K562 (cell line): ENCODE results near the gene CAB39. TPM values are rescaled to one million over a fixed set of nuclear protein-coding genes. Genes with fewer than 3 reads are reported as not detected.

Source experiments
- ATAC-seq: fragments of 200-7000 bp; cut with Tn5 transposase; 3 replicates; pipeline ENCODE4 v1.9.1; 2020; ENCODE audit warnings: moderate library complexity
- BruUV-seq: library from RNA; stranded (reverse); fragments of 400-500 nt; replicated peaks from 2 replicates; lab custom pipeline; 2021; lab: Mats Ljungman, UMichigan
- CTCF ChIA-PET: fragments of 300-600 bp; formaldehyde crosslinking; extraction: SDS; loops from one replicate; lab custom pipeline; 2021; ENCODE audit warnings: low intra/inter-chr PET ratio; lab: Yijun Ruan, JAX
- POLR2A ChIA-PET: fragments of 300-600, 350-650 bp; sonication (Branson Sonifier 250); formaldehyde crosslinking; extraction: SDS; loops from one replicate; lab custom pipeline; 2021; ENCODE audit warnings: antibody characterized with exemption, inconsistent platforms; lab: Yijun Ruan, JAX
- DNase-seq, 4 experiments: peaks; one replicate each; pipeline versions ENCODE4 v3.0.0 to v3.0.0-alpha.2; 2011 to 2018; ENCODE audit warnings: low spot score in 3 of 4, mixed read lengths in 3 of 4; ENCODE audit errors: extremely low read depth in 1 of 4
- FAIRE-seq: peaks from 2 replicates; lab custom pipeline; 2011; peaks lifted over from hg19 to GRCh38; lab: Jason Lieb, UNC
- H2AFZ ChIP-seq: 2 replicates; pipeline ENCODE4 v1.6.0; 2011; ENCODE audit warnings: low read depth, low read length, control low read depth, inconsistent platforms
- H3K27ac ChIP-seq: fragments of 200-600 bp; 3 replicates; pipeline ENCODE4 v1.8.0; 2011; ENCODE audit warnings: low read depth, mild to moderate bottlenecking, control low read depth, inconsistent platforms, low read length, moderate library complexity, mixed read lengths; ENCODE audit errors: extremely low read depth
- H3K27me3 ChIP-seq, 2 experiments: fragments of 300-600 bp in 1 of 2; 2 replicates in 1 of 2; 3 replicates in 1 of 2; pipeline versions ENCODE4 v1.6.0 to v1.8.0; 2011; ENCODE audit warnings: inconsistent platforms in 2 of 2, low read length in 2 of 2, mild to moderate bottlenecking in 1 of 2, mixed read lengths in 1 of 2, moderate library complexity in 1 of 2; ENCODE audit not compliant: control insufficient read depth in 2 of 2, insufficient read depth in 2 of 2
- H3K36me3 ChIP-seq: fragments of 300-600 bp; 3 replicates; pipeline ENCODE4 v1.8.0; 2011; ENCODE audit warnings: mild to moderate bottlenecking, low read length, inconsistent platforms; ENCODE audit not compliant: control insufficient read depth, insufficient read depth
- H3K4me1 ChIP-seq, 2 experiments: fragments of 200-600 bp in 1 of 2; replicated peaks in 1 of 2; 2 replicates in 1 of 2; 3 replicates in 1 of 2; pipeline versions ENCODE4 v1.5.1 to v1.8.0; 2011; ENCODE audit warnings: inconsistent platforms in 2 of 2, low read length in 2 of 2, mild to moderate bottlenecking in 1 of 2, mixed read lengths in 1 of 2, moderate library complexity in 1 of 2; ENCODE audit not compliant: control insufficient read depth in 2 of 2, insufficient read depth in 2 of 2
- H3K4me2 ChIP-seq: 2 replicates; pipeline ENCODE4 v1.6.1; 2011; ENCODE audit warnings: low read length, control low read depth, inconsistent platforms, mixed read lengths; ENCODE audit not compliant: insufficient read depth
- H3K4me3 ChIP-seq: fragments of 200-600 bp; sonication (generic), shearing (Covaris generic); 2 replicates; pipeline ENCODE4 v1.5.1; 2016; ENCODE audit warnings: control low read depth, inconsistent platforms
- H3K79me2 ChIP-seq: fragments of 200-600 bp; 3 replicates; pipeline ENCODE4 v1.8.0; 2011; ENCODE audit warnings: low read length, inconsistent platforms; ENCODE audit not compliant: control insufficient read depth, insufficient read depth
- H3K9ac ChIP-seq, 2 experiments: 2 replicates each; pipeline versions ENCODE4 v1.6.0 to v1.6.1; 2011; ENCODE audit warnings: low read depth in 2 of 2, low read length in 2 of 2, control low read depth in 1 of 2, inconsistent platforms in 1 of 2, mild to moderate bottlenecking in 1 of 2, mixed read lengths in 1 of 2; ENCODE audit not compliant: insufficient read depth in 1 of 2
- H3K9me1 ChIP-seq: one replicate; pipeline ENCODE4 v1.6.0; 2011; ENCODE audit warnings: inconsistent platforms, mild to moderate bottlenecking, low read length, moderate library complexity; ENCODE audit not compliant: control insufficient read depth, insufficient read depth
- H3K9me3 ChIP-seq: replicated peaks from 2 replicates; pipeline ENCODE4 v1.5.1; 2011; ENCODE audit warnings: low read depth, low read length, inconsistent platforms; ENCODE audit not compliant: control insufficient read depth, insufficient read depth
- H4K20me1 ChIP-seq: replicated peaks from 2 replicates; pipeline ENCODE4 v1.6.1; 2011; ENCODE audit warnings: low read length, inconsistent platforms, mixed read lengths; ENCODE audit not compliant: control insufficient read depth, insufficient read depth
- ELF1 ChIP-seq: fragments of 200-800 bp; sonication (Bioruptor generic); IDR thresholded peaks from 2 replicates; pipeline ENCODE4 v1.6.1; 2016; ENCODE audit warnings: missing genetic modification characterization, missing compliant biosample characterization
- PHTF2 ChIP-seq: fragments of 250-450 bp; sonication (Bioruptor Pico); IDR thresholded peaks from 2 replicates; pipeline ENCODE4 v1.5.0; 2021; ENCODE audit warnings: mild to moderate bottlenecking
- SIN3B ChIP-seq: fragments of 450-650 bp; IDR thresholded peaks from 2 replicates; pipeline ENCODE4 v1.6.1; 2017; ENCODE audit warnings: low read depth, mild to moderate bottlenecking, moderate library complexity
- ZNF324 ChIP-seq: fragments of 250-450 bp; sonication (Bioruptor Pico); IDR thresholded peaks from 2 replicates; pipeline ENCODE4 v1.4.0; 2020; ENCODE audit warnings: mild to moderate bottlenecking
- ZNF561 ChIP-seq: fragments of 450-650 bp; formaldehyde crosslinking; conservative IDR thresholded peaks from 2 replicates; pipeline ENCODE4 v1.4.0; 2020; ENCODE audit warnings: mild to moderate bottlenecking, moderate library complexity
- WGBS: fragments of 100-300 bp; shearing (Covaris generic); methylation state at CpG from one replicate; pipeline ENCODE4 v1.1.6; 2016; ENCODE audit warnings: low coverage, mixed read lengths; ENCODE audit not compliant: insufficient coverage; ENCODE audit errors: missing lambda C conversion rate; 5-methylcytosine and 5-hydroxymethylcytosine counted together
- in situ Hi-C: fragments of 300-500 bp; cut with MboI; formaldehyde crosslinking; loops from 4 replicates; pipeline ENCODE4 v1.15.0; 2018; ENCODE audit warnings: inconsistent platforms, mixed read lengths
- intact Hi-C: fragments of 100-400 bp; cut with micrococcal nuclease; formaldehyde crosslinking; loops from 2 replicates; pipeline ENCODE4 v1.14.2; 2022
- polyA plus RNA-seq, 8 experiments: library from polyadenylated mRNA; depleted of rRNA in 4 of 8; stranded (reverse) in 5 of 8; unstranded in 3 of 8; fragments of >200 nt; fragmentation: Nextera tagmentation in 2 of 8; fragmentation: Illumina TruSeq in 1 of 8; extraction: Ambion mirVana in 2 of 8; extraction: Trizol in 1 of 8; gene quantifications; 2 replicates each; pipeline versions ENCODE4 v1.2.1 to v1.2.3, GENCODE V29; 2011 to 2014; ENCODE audit warnings: inconsistent platforms in 1 of 8, missing spikeins in 1 of 8
- total RNA-seq, 7 experiments: library from RNA; depleted of rRNA in 6 of 7; stranded (reverse); fragments of >200 nt in 6 of 7; fragmentation: Illumina TruSeq in 2 of 7; extraction: Trizol in 2 of 7; gene quantifications; 2 replicates each; pipeline versions ENCODE4 v1.2.1 to v1.2.3, GENCODE V29; 2011 to 2021; ENCODE audit warnings: low replicate concordance in 1 of 7
- TF ChIP-seq, protein P1 (sequence below), 2 experiments: IDR thresholded peaks in 1 of 2; conservative IDR thresholded peaks in 1 of 2; 2 replicates each; pipeline ENCODE4 v1.6.1; 2016; ENCODE audit warnings: low read depth in 2 of 2, mild to moderate bottlenecking in 1 of 2, missing compliant biosample characterization in 1 of 2, missing genetic modification characterization in 1 of 2, moderate library complexity in 1 of 2

Gene CAB39
- total and polyA plus RNA-seq, 9 of the 15 experiments (the other 6 are each of a cell fraction or from before 2014, with no cell fraction given), result 27.2 to 94.4 (median 70.1) TPM

DNA sequence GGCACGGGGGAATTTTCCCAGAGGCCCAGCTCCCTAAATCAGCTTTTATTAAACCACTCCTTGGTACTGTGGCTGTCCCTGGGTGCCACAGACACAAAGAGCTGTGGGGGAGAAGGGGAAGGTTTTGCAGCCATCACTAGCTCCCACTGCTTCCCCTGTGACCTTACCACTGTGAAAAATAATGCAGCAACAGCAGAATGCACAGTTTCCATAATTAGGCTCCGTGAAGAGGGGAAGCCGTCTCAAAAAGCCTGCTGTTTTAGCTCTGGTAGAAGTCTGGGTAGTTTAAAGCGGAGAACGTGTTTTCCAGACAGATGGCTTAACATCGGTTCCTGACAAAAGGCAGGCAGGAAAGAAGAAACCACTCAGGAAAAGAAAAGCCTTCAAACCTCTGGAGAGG lies 27.5 kb upstream of the CAB39 start (continued):
- TF ChIP-seq, protein P1, sequence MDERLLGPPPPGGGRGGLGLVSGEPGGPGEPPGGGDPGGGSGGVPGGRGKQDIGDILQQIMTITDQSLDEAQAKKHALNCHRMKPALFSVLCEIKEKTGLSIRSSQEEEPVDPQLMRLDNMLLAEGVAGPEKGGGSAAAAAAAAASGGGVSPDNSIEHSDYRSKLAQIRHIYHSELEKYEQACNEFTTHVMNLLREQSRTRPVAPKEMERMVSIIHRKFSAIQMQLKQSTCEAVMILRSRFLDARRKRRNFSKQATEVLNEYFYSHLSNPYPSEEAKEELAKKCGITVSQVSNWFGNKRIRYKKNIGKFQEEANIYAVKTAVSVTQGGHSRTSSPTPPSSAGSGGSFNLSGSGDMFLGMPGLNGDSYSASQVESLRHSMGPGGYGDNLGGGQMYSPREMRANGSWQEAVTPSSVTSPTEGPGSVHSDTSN (CRISPR knock-in tag; IDR thresholded peaks at IDR 0.05; ENCODE audit: low read depth), result no peak
- TF ChIP-seq, protein P1 (tag; conservative IDR thresholded peaks at IDR 0.05; ENCODE audit: low read depth), result no peak

DNA sequence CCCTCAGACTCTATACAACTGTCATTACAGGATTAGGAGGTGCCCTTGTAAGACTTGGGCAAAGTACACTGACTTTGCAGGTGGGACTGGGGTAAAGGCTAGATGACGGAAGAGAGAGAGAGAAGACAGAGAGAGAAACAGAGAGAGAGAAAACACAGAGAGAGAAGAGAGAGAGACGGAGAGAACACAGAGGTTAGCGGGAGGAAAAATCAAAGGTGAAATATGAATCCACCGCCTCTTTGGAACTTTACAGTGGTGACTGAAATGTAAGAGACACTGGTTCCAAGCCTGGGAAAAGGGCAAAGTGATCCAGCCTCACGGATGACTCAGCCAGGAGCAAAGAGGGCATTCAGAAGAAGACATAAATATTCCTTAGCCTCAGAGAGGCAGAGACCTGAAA lies 25.1 kb upstream of the CAB39 start:
- peak; percentile 35 for FAIRE-seq
- TF ChIP-seq PHTF2 (CRISPR knock-in tag) (no peak), ELF1 (tag) (no peak), ZNF324 (CRISPR knock-in tag) (no peak), ZNF561 (CRISPR knock-in tag) (no peak), SIN3B (no peak)
- Histone ChIP-seq H3K4me1 (peaks cover 3 to 12% of the 10 kb centered on the region in 2 experiments; a peak in 3 of 5 replicates), H3K9me3 (no peaks in the 10 kb centered on the region), H4K20me1 (no peaks in the 10 kb centered on the region), H3K79me2 (no peaks in the 10 kb centered on the region), H3K36me3 (no peaks in the 10 kb centered on the region), H3K9me1 (no peaks in the 10 kb centered on the region), H3K27me3 (no peaks in the 10 kb centered on the region), H3K4me3 (no peak overlapping the region), H2AFZ (no peak overlapping the region; the same call in 1 of the 2 replicates), H3K27ac (no peak overlapping the region), H3K4me2 (no peak overlapping the region), H3K9ac (no peak overlapping the region)
- CTCF ChIA-PET, result no interaction called here
- DNase-seq, result no peak
- in situ Hi-C loops, result no loop called here
- intact Hi-C loops, result no loop called here
- no TSS peak for BruUV-seq
- no peak for ATAC-seq
- POLR2A ChIA-PET, result no interaction called here
- WGBS, result 53% methylated on average over 5 of the region's 5 CpGs
